NCI-H1092 (cell line): Measurements from ENCODE around the gene ESR2.
"Not testable (repeated sequence)": the region's sequence is repeated elsewhere in the genome, so short reads cannot be mapped to it uniquely, and the experiment has no call there.

Source experiments
- DNase-seq: peaks from one replicate; lab custom pipeline; 2025; lab: John Stamatoyannopoulos, UW

The ESR2 gene

DNA sequence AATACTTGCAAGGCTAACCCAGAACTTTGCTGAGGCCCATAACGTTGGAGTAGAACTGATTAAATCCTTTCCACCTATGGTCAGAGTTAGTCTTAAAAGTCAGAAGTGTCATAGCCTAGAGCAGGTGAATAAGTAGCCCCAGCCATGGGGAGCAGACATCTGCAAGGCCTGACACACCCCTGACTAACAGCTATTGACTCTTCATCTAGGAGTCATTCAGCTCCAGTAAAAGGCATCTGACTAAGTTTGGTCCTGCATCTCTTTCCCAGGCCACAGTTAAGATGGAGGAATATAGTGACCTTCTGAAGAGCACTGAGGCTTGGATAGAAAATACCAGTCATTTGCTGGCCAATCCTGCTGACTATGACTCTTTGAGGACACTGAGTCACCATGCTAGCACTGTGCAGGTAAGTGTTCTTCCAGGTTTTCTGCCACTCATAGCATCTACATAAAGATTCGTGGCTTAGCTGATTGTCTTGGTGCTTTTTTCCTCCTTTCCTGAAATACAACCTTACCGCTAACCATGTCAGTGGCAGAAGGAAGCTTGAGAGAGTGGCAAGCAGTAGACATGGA, 212.9 kb downstream of the ESR2 start:
- DNase-seq, result no peak

DNA sequence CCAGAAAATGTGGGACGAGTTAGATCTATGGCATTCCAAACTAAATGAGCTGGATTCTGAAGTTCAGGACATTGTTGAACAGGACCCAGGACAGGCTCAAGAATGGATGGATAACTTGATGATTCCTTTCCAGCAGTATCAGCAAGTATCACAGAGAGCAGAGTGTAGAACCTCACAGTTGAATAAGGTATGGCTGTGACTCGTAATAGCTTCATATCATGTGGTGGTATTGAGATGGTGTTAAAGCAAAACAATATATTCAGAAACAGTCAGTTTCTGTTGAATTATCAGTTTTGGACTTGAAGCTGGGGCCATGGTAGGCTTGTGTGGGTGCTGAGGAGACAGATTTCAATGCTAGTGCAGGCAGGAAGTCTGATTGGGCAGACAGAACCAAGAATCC, 213.7 kb downstream of the ESR2 start:
- no peak for DNase-seq

DNA sequence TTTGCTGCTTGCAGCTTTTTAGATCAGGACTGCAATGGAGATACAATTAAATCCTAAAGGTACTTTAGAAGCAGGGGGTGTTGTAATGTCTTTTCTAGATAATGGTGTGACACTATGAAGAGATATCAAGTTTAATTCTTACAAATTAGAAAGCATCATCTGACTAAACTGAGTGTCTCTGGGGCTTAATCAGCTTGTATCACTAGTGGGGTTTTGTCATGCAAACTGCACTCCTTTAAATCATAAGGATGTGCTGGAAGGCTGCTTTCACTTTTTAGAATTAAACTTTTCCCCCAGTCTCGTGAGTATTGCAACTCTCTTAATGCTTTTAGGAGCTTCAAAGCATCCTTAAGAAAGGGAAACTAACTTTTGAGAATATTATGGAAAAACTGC, 218.6 kb downstream of the ESR2 start:
- DNase-seq, result no peak

DNA sequence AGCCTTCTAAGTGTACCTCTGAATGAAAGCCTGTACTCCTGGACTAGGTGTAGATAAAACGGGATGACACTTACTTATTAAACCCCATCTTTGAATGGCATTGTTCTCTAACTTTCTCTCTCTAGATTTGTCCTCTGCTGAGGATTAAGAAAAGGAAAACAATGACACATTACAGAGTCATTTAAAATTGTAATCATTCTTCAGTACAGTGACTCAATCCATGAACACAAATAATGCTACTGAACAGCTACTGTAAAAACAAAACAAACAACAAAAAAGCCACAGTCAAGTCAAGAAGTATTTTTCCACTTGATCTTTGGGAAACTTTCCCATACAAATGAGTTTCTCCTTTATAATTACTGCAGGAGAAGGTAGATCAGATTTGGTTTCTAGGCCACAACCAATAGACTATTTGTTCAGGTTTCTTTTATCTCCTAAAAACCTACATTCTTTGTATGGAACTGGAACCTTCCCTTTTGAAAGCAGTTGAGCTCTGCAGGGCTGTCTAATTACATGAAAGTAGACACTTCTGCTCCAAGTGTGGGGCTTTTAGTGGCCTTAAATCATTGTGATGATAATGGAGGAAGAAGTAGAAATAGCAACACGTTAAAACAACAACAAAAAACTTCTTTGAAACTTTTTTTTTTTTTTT, 219.1 kb downstream of the ESR2 start:
- no peak for DNase-seq

DNA sequence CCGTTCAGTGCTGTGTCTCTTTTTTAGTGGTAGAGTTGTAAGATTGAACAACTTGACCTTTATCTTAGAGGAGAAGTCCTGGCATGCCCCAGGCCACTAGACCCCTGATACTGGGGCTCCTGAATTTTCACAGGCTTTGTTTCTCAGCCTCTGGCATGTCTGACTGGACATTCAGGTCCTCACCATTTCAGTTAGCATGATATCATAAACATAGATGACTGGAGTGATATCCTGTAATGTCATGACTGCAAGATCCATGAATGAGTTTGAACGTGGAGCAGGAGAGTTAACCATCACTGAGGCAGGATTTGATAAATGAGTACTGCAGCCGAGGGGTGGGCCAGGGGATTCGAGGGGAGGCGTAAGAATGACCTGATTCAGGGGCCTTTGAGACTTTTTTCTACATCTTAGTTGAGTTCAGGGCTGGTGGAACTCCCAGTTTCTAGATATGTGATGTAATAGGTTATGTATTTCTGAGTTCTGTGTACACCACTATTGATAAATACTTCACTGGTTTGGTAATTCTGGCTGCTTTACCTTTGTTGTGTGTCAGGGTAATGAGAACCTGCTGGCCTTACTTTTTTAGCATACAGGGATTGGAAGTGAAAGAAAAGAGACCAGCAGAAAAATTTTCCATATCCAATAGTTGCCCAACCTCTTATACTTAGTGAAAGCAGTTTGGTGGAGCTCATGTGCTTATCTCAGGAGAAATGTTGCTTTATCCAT, 224.4 kb downstream of the ESR2 start:
- DNase-seq, result no peak

DNA sequence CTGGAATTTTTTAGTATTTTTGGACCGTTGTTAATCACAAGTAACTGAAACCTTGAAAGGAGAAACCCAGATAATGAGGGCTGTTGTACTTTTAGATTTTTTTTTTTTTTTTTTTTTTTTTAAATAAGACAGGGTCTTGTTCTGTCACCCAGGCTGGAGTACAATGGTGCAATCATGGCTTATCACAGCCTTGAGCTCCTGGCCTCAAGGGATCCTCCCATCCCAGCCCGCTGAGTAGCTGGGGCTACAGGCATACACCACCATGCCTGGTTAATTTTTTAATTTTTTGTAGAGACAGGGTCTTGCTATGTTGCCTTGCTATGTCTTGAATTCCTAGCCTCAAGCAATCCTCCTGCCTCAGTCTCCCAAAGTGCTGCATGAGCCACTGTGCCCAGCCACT, 229.7 kb downstream of the ESR2 start:
- no peak for DNase-seq

DNA sequence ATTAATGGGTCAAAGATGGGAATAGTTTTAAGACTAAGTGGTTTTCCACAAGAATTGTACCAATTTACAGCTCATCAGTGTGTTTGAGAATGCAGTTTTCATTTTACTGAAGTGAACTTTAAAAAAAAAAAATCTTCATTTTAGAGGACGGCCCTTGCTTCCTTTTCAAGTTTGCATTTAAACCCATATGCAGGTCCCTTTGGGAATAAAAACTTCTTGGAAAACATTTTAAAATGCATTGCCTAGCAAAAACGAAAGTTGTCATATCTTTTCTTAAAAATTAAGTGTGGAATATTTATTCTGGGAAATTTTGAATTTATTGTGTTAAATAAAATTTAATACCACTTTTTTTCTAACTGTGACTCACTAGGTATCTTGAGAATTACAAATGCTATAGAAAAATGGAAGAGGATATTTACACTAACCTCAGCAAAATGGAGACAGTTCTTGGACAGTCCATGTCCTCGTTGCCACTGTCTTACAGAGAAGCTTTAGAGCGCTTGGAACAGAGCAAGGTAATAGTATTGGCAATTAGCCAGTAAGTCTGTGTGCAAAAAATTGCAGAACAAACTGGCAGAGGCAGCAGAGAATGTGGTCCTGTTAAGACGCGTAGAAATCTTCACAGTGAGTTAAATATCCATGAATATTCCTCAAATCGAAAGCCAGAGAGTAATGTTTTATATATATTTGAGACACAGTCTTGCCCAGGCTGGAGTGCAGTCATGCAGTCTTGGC, 231.6 kb downstream of the ESR2 start:
- no peak for DNase-seq

DNA sequence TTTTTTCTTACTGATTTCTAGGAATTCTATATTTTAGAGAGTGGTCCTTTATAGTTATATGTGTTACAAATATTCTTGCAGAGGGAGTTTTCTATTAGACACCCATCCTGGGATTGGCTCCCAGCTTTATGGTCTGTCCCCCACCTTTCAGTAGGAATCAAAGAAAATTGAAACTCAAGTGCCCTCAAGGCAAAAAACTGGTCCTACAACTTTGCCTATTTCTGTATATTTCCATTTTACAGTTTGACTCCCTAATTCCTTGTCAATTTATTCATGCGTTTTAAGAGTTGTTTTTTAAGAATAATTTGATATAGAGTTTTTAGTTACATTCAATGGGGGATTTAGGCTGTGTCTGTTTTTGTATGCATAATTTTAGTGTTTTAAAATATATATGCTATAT, 232.5 kb downstream of the ESR2 start:
- no peak for DNase-seq

DNA sequence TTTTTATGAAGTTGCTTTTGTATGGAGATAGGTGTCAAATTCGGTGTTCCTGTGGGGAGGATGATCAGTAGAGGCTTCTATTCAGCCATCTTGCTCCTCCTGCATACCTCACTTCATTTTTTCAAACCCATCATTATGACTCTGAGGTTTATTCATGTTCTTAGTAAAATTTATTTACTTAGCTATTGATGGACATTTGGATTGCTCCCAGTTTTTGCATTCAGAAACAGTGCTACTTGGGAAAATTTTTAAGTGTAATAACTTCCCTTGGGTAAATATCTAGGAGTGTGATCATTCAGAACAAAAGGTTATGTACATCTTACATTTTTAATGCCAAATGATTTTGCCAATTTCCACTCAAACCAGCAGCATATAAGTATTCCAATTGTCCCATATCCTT, 233.1 kb downstream of the ESR2 start:
- no peak for DNase-seq

DNA sequence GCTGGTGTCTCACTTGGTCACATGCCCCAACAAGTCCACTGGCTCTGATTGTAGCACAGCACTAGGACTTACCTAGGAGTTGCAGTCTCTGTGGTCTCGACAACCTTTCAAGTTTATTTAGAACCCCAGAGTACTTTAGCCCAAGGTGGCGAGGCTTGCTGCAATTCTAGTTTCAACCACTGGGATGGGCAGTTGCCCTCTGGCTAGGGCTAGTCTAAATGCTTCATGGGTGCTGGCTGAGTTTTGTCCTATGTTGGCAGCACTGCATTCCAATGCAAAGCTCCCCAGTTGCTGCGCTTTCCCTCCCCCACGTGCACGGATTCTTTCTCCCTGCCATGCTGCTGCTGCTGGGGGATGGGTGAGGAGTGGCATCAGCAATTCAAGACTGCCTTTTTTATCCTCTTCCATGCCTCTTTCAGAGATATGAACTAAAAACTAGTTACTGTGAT, 233.5 kb downstream of the ESR2 start:
- no peak for DNase-seq

DNA sequence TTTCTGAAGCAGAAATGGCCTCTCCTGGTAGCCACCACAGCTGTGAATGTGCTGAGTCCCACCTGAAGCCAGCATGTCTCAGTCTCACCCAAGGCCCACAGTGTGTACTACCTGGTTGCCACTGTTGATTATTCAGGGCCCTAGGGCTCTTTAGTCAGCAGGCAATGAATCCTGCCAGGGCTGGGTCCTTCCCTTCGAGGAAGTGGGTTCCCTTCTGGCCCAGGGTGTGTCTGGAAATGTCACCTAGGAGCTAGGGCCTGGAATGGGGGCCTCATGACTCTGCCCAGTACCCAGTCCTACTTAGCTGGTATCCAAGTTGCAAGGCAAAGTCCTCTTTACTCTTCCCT, 234.0 kb downstream of the ESR2 start:
- DNase-seq, result no peak

DNA sequence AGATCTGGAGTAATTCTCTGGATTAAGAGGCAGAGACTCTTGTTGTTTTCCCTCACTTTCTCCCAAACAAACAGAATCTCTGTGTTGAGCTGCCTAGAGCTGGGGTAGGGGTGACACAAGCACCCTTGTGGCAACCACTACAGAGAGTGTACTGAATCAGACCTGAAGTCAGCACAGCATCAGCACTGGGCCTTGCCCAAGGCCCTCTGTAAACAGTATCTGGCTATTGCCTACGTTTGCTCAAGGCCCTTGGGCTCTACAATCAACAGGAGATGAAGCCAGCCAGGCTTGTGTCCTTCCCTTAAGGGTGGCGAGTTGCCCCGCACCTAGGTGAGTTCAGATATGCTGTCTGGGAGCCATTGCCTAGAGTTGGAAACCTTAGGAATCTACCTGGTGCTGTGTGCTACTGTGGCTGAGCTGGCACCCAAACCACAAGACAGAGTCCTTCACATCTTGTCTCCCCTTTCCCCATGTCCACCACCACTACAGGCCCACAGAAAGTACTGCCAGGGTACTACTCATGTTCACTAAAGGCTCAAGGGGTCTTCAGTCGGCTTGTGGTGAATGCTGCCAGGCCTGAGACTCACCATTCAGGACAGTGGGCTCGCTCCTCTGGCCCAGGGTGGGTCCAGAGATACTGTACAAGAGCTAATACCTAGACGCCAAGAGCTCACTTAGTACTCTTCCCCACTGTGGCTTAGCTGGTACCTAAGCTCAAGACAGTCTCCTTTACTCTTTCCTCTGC, 234.5 kb downstream of the ESR2 start:
- no peak for DNase-seq

DNA sequence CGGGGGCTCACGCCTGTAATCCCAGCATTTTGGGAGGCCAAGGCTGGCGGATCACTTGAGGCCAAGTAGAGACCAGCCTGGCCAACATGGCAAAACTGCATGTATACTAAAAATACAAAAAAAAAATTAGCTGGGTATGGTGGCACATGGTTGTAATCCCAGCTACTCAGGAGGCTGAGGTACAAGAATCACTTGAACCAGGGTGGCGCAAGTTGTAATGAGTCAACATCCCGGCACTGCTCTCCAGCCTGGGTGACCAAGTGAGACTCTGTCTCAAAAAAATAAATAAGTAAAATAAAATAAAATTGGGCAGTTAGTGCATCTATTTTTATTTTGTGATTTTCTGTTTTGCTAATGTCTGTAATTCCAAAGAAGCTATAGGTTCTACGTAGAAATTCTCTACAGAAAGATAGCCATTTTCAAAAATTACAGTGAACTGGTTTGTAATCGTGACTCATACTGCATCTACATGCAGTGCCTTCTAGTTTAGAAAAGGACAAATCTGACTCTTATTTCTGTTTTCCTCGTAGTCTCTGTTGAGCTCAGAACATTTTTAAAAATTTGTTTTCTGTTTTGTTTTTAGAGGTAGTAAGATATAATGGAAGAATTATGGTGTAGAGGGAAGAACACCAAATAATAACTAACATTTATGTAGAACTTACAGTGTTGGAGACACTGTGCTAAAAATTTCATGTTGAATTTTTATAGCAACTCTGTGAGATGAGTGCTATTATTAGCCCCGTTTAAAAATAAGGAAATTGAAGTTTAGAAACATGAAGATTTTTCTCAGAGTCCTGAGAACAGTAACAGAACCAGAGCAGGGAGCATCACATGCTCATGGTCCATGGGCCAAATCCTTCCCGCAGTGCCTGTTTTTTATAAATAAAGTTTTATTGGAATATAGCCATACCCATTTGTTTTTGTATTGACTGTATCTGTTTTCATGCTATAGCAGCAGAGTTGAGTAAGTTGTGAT, 240.2 kb downstream of the ESR2 start:
- DNase-seq, result no peak

DNA sequence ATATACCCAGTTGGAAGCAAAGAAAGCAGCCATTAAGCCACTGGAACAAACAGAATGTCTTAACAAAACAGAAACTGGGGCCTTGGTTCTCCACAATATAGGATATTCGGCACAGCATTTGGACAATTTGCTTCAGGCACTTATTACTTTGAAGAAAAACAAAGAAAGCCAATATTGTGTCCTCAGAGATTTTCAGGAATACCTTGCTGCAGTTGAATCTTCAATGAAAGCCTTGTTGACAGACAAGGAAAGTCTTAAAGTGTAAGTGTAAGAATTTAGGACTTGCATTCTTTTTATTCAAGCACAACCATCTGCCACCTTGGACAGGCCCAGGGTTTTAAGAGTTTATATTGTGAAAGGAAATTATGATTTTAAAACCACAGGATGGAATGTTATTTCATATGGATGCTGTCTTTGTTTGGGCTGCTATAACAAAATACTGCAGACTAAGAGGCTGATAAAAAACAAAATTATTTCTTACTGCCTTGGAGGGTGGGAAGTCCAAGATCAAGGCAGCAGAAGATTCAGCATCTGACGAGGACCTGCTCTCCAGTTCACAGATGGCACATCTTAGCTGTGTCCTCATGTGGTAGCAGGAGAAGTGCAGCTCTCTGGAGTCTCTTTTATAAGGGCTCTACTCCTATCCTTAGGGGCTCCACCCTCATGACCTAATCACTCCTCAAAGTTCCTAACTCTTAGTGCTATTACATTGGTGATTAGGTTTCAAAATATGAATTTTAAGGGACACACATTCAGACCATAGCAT, 244.4 kb downstream of the ESR2 start:
- DNase-seq, result no peak

DNA sequence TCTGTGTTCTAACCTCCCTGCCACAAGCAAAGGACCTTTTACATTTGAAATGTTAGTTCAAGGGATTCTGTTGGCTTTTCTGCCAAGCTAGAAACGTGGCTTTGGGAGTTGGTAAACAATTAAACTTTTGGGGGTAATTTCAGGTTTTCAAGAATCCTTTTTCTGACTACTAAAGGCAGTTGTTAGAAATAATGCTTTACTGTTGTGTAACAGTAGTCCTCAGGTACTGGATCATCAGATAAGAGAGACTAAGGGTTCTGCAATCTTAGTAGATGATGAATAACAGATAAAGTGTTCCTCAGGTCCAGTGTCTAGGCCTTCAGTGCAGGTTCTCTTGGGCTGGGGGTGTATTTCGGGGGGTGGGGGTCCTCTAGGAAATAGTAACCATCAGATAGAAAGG, 249.1 kb downstream of the ESR2 start:
- DNase-seq, result no peak

DNA sequence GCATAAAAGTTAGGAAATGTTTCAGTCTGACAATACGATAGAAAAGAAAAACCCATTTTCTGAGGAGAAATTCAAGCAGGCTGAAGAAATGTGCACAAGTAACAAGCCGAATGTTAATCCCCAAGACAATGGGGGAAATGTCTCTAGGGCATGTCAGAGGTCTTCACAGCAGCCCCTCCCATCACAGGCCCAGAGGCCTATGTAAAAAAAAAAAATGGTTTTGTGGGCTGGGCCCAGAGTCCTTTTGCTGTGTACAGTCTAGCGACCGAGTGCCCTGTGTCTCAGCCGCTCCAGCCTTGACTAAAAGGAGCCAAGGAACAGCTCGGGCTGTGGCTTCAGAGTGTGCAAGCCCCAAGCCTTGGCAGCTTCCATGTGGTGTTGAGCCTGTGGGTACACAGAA, 250.9 kb downstream of the ESR2 start:
- DNase-seq, result not testable (repeated sequence)

DNA sequence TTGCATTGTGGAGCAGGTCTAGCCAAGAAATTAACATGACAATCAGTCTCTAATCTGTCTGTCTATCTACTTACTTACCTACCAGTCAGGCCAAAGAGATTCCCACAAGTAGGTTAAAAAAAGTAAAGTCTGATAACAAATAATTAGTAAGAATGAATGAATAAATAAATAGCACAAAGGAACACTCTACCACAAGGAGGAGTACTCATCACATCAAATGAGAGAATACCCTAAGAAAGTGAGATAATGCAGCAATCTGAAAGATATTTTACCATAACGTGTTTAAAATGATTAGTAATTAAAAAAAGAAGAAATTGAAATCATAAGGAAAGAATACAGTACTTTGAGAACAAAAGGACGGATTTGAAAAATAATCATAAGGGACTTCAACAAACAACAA, 254.1 kb downstream of the ESR2 start:
- DNase-seq, result no peak

DNA sequence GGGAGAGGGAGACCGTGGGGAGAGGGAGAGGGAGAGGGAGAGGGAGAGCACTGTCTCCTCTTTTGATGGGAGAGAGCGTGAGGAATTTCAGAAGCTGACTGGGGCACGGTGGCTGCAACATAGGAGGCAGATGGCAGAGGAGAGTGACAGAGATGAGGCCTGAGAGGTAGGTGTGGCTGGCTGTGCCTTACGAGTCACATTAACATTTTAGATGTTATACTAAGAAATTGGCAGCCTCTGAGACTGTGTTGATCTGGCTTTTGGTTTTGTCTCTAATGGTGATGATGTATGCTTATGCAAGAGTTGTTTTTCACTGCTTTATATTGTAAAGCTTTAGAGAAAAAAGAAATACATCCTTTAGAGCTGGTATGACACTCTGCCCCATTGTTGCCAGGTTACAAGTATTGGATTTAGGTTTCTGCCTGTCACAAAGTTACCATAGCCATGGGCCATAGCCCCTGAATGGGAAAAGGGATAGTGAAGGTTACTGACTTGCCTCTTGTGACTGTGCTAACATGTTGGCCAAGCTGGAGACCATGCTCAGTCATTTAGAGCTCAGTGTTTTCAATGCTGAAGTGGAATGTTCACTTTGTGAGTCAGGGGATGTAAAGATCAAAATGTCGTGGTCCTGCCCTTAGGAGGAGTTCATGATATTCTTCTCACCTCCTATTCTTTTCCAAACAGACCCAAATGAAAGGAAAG, 255.2 kb downstream of the ESR2 start:
- DNase-seq, result no peak

DNA sequence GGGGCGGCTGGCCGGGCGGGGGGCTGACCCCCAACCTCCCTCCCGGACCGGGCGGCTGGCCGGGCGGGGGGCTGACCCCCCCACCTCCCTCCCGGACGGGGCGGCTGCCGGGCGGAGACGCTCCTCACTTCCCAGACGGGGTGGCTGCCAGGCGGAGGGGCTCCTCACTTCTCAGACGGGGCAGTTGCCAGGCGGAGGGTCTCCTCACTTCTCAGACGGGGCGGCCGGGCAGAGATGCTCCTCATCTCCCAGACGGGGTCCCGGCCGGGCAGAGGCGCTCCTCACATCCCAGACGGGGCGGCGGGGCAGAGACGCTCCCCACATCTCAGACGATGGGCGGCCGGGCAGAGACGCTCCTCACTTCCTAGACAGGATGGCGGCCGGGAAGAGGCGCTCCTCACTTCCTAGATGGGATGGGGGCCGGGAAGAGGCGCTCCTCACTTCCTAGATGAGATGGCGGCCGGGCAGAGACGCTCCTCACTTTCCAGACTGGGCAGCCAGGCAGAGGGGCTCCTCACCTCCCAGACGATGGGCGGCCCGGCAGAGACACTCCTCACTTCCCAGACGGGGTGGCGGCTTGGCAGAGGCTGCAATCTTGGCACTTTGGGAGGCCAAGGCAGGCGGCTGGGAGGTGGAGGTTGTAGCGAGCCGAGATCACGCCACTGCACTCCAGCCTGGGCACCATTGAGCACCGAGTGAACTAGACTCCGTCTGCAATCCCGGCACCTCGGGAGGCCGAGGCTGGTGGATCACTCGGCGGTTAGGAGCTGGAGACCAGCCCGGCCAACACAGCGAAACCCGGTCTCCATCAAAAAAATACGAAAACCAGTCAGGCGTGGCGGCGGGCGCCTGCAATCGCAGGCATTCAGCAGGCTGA, 256.1 kb downstream of the ESR2 start:
- not testable (repeated sequence) for DNase-seq
